Naive thymus-derived CD4-positive, alpha-beta T cell (primary cell): ENCODE results near the gene BNIP5. TPM values are rescaled to one million over a fixed set of nuclear protein-coding genes. Genes with fewer than 3 reads are reported as not detected.

Experiments used
- ATAC-seq: fragments of 150-1000 bp; cut with Tn5 transposase; 2 replicates; pipeline ENCODE4 v1.10.0; 2021; ENCODE audit warnings: mild to moderate bottlenecking, moderate library complexity
- CTCF ChIA-PET: fragments of 350-600 bp; sonication (Branson Sonifier 250); formaldehyde crosslinking; loops from one replicate; lab custom pipeline; 2021; ENCODE audit warnings: antibody characterized with exemption; lab: Charles Lee
- POLR2A ChIA-PET: fragments of 350-600 bp; sonication (Branson Sonifier 250); formaldehyde crosslinking; loops from one replicate; lab custom pipeline; 2021; ENCODE audit warnings: antibody characterized with exemption, inconsistent platforms; lab: Charles Lee
- DNase-seq, 9 donors: peaks; one replicate each; pipeline versions ENCODE4 v3.0.0 to v3.0.0-alpha.2; 2020 to 2022; ENCODE audit warnings: mixed read lengths in 1 of 9
- H3K27ac ChIP-seq: one replicate; pipeline ENCODE4 v1.7.0; 2013; ENCODE audit warnings: mild to moderate bottlenecking, low read depth, low read length, moderate library complexity
- H3K27me3 ChIP-seq, 2 donors: one replicate each; pipeline ENCODE4 v1.7.0; 2013; ENCODE audit warnings: low read length in 2 of 2, mild to moderate bottlenecking in 2 of 2, moderate library complexity in 2 of 2; ENCODE audit not compliant: control insufficient read depth in 2 of 2, insufficient read depth in 2 of 2
- H3K36me3 ChIP-seq, 3 experiments: 1 replicate in 2 of 3; 2 replicates in 1 of 3; pipeline ENCODE4 v1.7.0; 2013; ENCODE audit warnings: low read length in 3 of 3, mild to moderate bottlenecking in 3 of 3, moderate library complexity in 1 of 3; ENCODE audit not compliant: insufficient read depth in 3 of 3, control insufficient read depth in 2 of 3
- H3K4me1 ChIP-seq, 2 donors: one replicate each; pipeline ENCODE4 v1.7.0; 2013; ENCODE audit warnings: low read length in 2 of 2, mild to moderate bottlenecking in 2 of 2, moderate library complexity in 1 of 2; ENCODE audit not compliant: control insufficient read depth in 2 of 2, insufficient read depth in 2 of 2
- H3K4me3 ChIP-seq: 2 replicates; pipeline ENCODE4 v1.7.0; 2013; ENCODE audit warnings: mild to moderate bottlenecking, low read length
- H3K9me3 ChIP-seq, 3 experiments: 1 replicate in 2 of 3; 2 replicates in 1 of 3; pipeline ENCODE4 v1.7.0; 2013; ENCODE audit warnings: low read length in 3 of 3; ENCODE audit not compliant: control insufficient read depth in 2 of 3
- H3K27ac Mint-ChIP-seq, 9 donors: one replicate each; pipeline ENCODE4 v1.8.0; 2020 to 2022; ENCODE audit warnings: mixed read lengths in 9 of 9, mild to moderate bottlenecking in 8 of 9, moderate library complexity in 5 of 9, inconsistent platforms in 2 of 9
- H3K27me3 Mint-ChIP-seq, 5 donors: one replicate each; pipeline ENCODE4 v1.8.0; 2021 to 2022; ENCODE audit warnings: mixed read lengths in 5 of 5, mild to moderate bottlenecking in 1 of 5
- H3K36me3 Mint-ChIP-seq, 5 donors: one replicate each; pipeline ENCODE4 v1.8.0; 2020 to 2022; ENCODE audit warnings: mixed read lengths in 5 of 5, mild to moderate bottlenecking in 3 of 5, inconsistent platforms in 1 of 5
- H3K4me1 Mint-ChIP-seq, 7 donors: one replicate each; pipeline ENCODE4 v1.8.0; 2020 to 2022; ENCODE audit warnings: mixed read lengths in 7 of 7, mild to moderate bottlenecking in 3 of 7, inconsistent platforms in 1 of 7
- H3K4me3 Mint-ChIP-seq, 10 donors: one replicate each; pipeline ENCODE4 v1.8.0; 2020 to 2022; ENCODE audit warnings: mild to moderate bottlenecking in 10 of 10, mixed read lengths in 10 of 10, moderate library complexity in 6 of 10, inconsistent platforms in 2 of 10
- H3K9me3 Mint-ChIP-seq, 11 donors: one replicate each; pipeline ENCODE4 v1.8.0; 2020 to 2022; ENCODE audit warnings: mixed read lengths in 11 of 11, mild to moderate bottlenecking in 4 of 11, inconsistent platforms in 1 of 11, moderate library complexity in 1 of 11
- intact Hi-C, 2 donors: fragments of 100-400 bp; cut with micrococcal nuclease; formaldehyde crosslinking; loops; one replicate each; pipeline ENCODE4 v1.15.1; 2023
- polyA plus RNA-seq, 2 donors: library from polyadenylated mRNA; unstranded; fragments of 300-500 nt; fragmentation: Illumina TruSeq; gene quantifications; one replicate each; pipeline ENCODE4 v1.2.3, GENCODE V29; 2021
- total RNA-seq, 6 experiments: library from RNA in 5 of 6; stranded (reverse) in 5 of 6; gene quantifications; 1 replicate in 5 of 6; 2 replicates in 1 of 6; pipeline ENCODE4 v1.2.3 and lab custom pipeline; 2021 to 2026

Gene BNIP5
- total and polyA plus RNA-seq, 7 experiments from 2014 or later = 0.05 TPM; not detected in 6

DNA sequence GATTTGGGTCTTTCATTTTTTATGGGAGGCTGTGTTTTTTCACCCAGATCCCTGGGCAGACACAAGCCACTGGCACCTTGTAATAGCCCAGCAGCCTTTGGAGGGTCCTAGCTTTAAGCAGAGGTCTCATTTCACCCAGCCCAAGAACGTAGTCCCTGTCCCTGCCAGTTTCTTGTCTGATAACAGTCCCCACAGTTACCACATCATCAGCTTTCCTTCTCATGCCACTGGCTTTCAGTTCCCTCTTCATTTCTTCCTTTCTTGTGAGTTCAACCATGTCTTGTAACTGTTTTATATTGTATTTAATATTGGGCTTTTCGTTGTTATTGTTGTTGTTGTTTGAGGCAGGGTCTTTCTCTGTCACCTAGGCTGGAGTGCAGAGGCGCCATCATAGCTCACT, 56.2 kb downstream of the BNIP5 start:
- intact Hi-C loops = no loop called here
- POLR2A ChIA-PET = no interaction called here

DNA sequence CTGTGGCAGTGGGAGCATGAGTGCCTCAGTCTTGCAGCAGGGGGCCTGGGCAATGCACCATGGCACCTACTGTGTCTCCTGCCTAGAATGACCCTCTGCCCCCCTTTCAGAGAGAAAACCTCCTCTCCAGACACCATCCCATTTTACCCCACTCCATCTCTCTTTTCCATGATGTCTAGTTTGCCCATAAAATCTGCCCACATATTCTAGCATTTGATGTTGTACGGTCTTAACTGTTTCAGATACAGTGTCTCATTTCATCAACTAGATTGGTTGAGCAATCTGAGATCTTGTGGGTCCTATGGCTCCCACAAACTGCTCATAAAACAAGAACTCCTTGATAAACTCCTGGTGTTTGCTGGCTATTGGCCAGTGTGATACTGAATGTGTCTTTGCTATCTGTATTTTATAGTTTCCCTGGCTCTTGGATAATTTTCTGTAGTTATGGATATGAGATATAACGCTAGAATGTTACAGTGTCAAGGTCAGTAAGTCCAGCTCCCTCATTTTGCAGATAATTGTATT, 58.7 kb downstream of the BNIP5 start:
- Histone ChIP-seq H3K27me3 (no peaks in the 10 kb centered on the region), H3K27ac (no peak overlapping the region), H3K9me3 (no peaks in the 10 kb centered on the region), H3K4me1 (no peaks in the 10 kb centered on the region), H3K4me3 (no peak overlapping the region), H3K36me3 (no peaks in the 10 kb centered on the region)
- ChIA-PET POLR2A (no interaction called here), CTCF (no interaction called here)
- DNase-seq (no peak), ATAC-seq (no peak)
- Mint-ChIP-seq H3K9me3 (no peaks in the 10 kb centered on the region), H3K4me1 (peaks cover 0 to 5% (median 0%) of the 10 kb centered on the region in 7 donors), H3K4me3 (no peak overlapping the region), H3K27ac (no peak overlapping the region), H3K27me3 (peaks cover 16 to 56% (median 29%) of the 10 kb centered on the region in 5 donors), H3K36me3 (peaks cover 0 to 4% (median 0%) of the 10 kb centered on the region in 5 donors)
- intact Hi-C loops = no loop called here

More for the DNA sequence above, 56.2 kb downstream of the BNIP5 start:
- CTCF ChIA-PET = no interaction called here
- Mint-ChIP-seq H3K27ac (no peak overlapping the region), H3K4me3 (no peak overlapping the region), H3K27me3 (peaks cover 34 to 62% (median 47%) of the 10 kb centered on the region in 5 donors), H3K9me3 (no peaks in the 10 kb centered on the region), H3K36me3 (peaks cover 0 to 4% (median 0%) of the 10 kb centered on the region in 5 donors), H3K4me1 (peaks cover 0 to 6% (median 0%) of the 10 kb centered on the region in 7 donors)
- peaks cover 0 to 3% of the 10 kb centered on the region in 2 donors for H3K27me3 ChIP-seq
- H3K27ac ChIP-seq = no peak overlapping the region
- H3K4me1 ChIP-seq = no peaks in the 10 kb centered on the region
- ATAC-seq = no peak
- no peaks in the 10 kb centered on the region for H3K36me3 ChIP-seq
- DNase-seq = no peak
- no peaks in the 10 kb centered on the region for H3K9me3 ChIP-seq
- H3K4me3 ChIP-seq = no peak overlapping the region

DNA sequence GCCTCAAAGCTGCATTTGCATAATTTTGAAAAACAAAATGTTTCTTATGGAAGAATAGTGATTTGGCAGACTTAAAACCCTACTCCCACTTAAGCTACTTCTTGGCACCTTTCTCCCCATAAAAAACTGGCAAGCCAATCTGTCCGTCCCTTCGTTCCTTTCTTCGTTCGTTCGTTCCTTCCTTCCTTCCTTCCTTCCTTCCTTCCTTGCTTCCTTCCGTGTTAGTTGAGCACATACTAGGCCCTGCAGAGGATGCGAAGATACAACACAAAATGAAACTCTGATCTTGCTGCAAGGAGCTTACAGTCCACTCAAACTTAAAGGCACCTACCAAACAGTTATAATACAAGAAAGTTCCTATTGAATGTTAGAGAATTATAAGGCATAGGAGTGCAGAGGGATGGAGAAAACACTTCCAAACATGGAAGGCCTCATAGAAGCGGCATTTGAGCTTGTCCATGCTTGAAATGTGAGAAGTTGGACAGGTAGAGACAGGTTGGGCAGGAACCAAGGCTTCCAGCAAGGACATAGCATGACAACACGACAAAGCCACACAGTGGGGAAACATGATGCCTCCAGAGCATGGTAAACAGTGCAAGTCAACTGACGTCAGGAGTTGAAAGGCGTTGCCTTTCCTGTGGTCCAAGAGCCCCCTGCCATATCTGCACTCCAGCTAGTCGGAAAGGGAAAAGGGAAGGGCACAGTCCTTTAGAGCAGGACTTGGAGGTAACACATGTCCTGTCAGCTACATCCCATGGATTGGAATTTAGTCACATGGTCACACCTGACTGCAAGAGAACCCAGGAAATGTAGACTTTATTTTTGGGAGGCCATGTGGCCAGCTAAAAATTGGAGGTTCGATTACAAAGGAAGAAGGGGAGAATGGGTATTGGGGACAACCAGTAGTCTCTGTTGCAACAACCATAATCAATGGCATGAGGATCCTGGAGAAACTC, 59.8 kb downstream of the BNIP5 start:
- ATAC-seq = no peak
- no peak overlapping the region for H3K27ac Mint-ChIP-seq
- no peak for DNase-seq
- H3K4me1 ChIP-seq = no peaks in the 10 kb centered on the region
- peaks cover 15 to 53% (median 22%) of the 10 kb centered on the region in 5 donors for H3K27me3 Mint-ChIP-seq
- peaks cover 0 to 5% (median 0%) of the 10 kb centered on the region in 7 donors for H3K4me1 Mint-ChIP-seq
- H3K9me3 Mint-ChIP-seq = no peaks in the 10 kb centered on the region
- H3K4me3 ChIP-seq = no peak overlapping the region
- H3K27ac ChIP-seq = no peak overlapping the region
- no peaks in the 10 kb centered on the region for H3K36me3 ChIP-seq
- no peak overlapping the region for H3K4me3 Mint-ChIP-seq
- intact Hi-C loops = no loop called here
- ChIA-PET POLR2A (no interaction called here), CTCF (no interaction called here)
- no peaks in the 10 kb centered on the region for H3K27me3 ChIP-seq
- H3K9me3 ChIP-seq = no peaks in the 10 kb centered on the region
- H3K36me3 Mint-ChIP-seq = peaks cover 0 to 4% (median 0%) of the 10 kb centered on the region in 5 donors

DNA sequence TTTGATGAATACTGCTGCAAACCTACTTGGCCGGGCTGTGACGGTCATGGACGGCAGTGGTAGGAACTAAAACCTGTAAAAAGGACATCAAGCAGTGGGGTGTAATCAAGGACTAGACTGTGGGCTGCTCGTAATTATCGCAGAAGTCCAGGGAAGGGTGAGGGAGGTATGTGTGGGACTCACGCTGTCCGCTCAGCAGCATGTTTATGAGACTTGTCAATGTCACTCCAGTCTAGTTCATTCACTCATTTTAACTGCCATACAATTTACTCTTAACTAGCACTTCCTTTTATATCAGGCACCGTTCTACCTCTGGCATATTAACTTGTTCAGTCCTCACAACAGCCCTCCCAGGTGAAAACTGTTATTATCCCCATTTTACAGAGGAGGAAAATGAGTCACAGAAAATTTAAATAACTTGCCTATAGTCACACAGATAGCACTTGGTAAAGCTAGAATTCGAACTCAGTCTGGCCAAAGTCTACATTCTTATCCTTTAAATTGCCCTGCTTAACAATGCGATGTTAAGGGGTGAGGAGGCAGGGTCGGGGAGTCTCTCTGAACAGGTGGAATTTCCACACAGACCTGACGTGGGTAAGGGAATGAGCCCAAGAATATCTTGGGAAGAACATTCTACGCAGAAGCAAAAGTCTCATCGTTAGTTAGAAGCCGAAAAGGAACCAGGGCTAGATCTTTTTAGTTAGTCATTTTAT, 62.7 kb downstream of the BNIP5 start:
- CTCF ChIA-PET = no interaction called here
- no peak for DNase-seq
- no peak overlapping the region for H3K4me3 ChIP-seq
- peaks cover 0 to 35% (median 24%) of the 10 kb centered on the region in 5 donors for H3K27me3 Mint-ChIP-seq
- no peaks in the 10 kb centered on the region for H3K9me3 ChIP-seq
- H3K36me3 Mint-ChIP-seq = no peaks in the 10 kb centered on the region
- no peaks in the 10 kb centered on the region for H3K9me3 Mint-ChIP-seq
- POLR2A ChIA-PET = no interaction called here
- peaks cover 0 to 2% (median 0%) of the 10 kb centered on the region in 7 donors for H3K4me1 Mint-ChIP-seq
- H3K36me3 ChIP-seq = no peaks in the 10 kb centered on the region
- H3K4me1 ChIP-seq = no peaks in the 10 kb centered on the region
- no peaks in the 10 kb centered on the region for H3K27me3 ChIP-seq
- intact Hi-C loops = no loop called here
- no peak overlapping the region for H3K27ac Mint-ChIP-seq
- no peak overlapping the region for H3K27ac ChIP-seq
- ATAC-seq = no peak
- no peak overlapping the region for H3K4me3 Mint-ChIP-seq

DNA sequence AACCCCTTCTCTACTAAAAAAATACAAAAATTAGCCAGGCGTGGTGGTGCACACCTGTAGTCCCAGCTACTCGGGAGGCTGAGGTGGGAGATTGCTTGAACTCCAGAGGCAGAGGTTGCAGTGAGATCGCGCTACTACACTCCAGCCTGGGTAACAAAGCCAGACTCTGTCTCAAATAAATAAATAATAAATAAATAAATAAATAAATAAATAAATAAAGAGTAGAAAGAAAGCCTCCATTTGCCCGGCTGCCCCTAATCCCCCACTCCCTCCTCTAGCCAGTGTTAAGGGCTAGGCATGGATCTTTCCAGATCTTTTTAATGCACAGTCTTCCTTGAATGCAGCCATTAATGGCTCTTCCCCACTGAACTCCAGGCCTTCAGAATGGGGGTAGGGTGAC, 63.6 kb downstream of the BNIP5 start:
- ATAC-seq (no peak), DNase-seq (no peak)
- intact Hi-C loops = no loop called here
- Mint-ChIP-seq H3K4me1 (peaks cover 0 to 2% (median 0%) of the 10 kb centered on the region in 7 donors), H3K4me3 (no peak overlapping the region), H3K27ac (no peak overlapping the region), H3K27me3 (peaks cover 0 to 29% (median 20%) of the 10 kb centered on the region in 5 donors), H3K9me3 (peaks cover 0 to 2% (median 0%) of the 10 kb centered on the region in 11 donors), H3K36me3 (no peaks in the 10 kb centered on the region)
- ChIA-PET CTCF (no interaction called here), POLR2A (no interaction called here)
- Histone ChIP-seq H3K27ac (no peak overlapping the region), H3K27me3 (no peaks in the 10 kb centered on the region), H3K4me3 (no peak overlapping the region), H3K9me3 (no peaks in the 10 kb centered on the region), H3K4me1 (no peaks in the 10 kb centered on the region), H3K36me3 (no peaks in the 10 kb centered on the region)

DNA sequence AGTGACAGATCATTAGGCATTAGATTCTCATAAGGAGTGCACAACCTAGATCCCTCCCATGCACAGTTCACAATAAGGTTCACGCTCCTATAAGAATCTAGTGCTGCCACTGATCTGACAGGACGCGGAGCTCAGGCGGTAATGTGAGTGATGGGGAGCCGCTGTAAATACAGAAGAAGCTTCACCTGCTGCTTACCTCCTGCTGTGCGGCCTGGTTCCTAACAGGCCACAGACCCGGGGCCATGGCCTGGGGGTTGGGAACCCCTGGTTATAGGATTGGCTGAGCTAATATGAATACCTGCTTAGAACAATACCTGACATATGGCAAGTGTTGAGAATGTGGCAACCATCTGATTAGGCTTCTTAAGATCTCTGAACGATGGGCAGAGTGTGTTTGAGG, 64.5 kb downstream of the BNIP5 start:
- ChIA-PET POLR2A (no interaction called here), CTCF (no interaction called here)
- Mint-ChIP-seq H3K27me3 (peaks cover 0 to 27% (median 20%) of the 10 kb centered on the region in 5 donors), H3K36me3 (no peaks in the 10 kb centered on the region), H3K9me3 (peaks cover 0 to 5% (median 0%) of the 10 kb centered on the region in 11 donors), H3K4me1 (peaks cover 0 to 1% (median 0%) of the 10 kb centered on the region in 7 donors), H3K27ac (no peak overlapping the region), H3K4me3 (no peak overlapping the region)
- Histone ChIP-seq H3K27ac (no peak overlapping the region), H3K9me3 (no peaks in the 10 kb centered on the region), H3K4me1 (no peaks in the 10 kb centered on the region), H3K4me3 (no peak overlapping the region), H3K36me3 (no peaks in the 10 kb centered on the region), H3K27me3 (no peaks in the 10 kb centered on the region)
- intact Hi-C loops = no loop called here
- DNase-seq (no peak), ATAC-seq (no peak)
